CD8-positive, alpha-beta memory T cell (primary cell): Measurements from ENCODE around the gene LIN28B. TPM values are rescaled to one million over a fixed set of nuclear protein-coding genes. Genes with fewer than 3 reads are reported as not detected.

ENCODE experiments used
- CTCF ChIA-PET: fragments of 350-600 bp; sonication (Branson Sonifier 250); formaldehyde crosslinking; loops from one replicate; lab custom pipeline; 2021; ENCODE audit warnings: antibody characterized with exemption; lab: Charles Lee
- POLR2A ChIA-PET: fragments of 350-600 bp; sonication (Branson Sonifier 250); formaldehyde crosslinking; loops from one replicate; lab custom pipeline; 2021; ENCODE audit warnings: antibody characterized with exemption; lab: Charles Lee
- DNase-seq, 5 donors: peaks; one replicate each; pipeline versions ENCODE4 v3.0.0 to v3.0.0-alpha.2; 2020 to 2022; ENCODE audit warnings: mixed read lengths in 1 of 5
- H3K27ac ChIP-seq: one replicate; pipeline ENCODE4 v1.7.0; 2013; ENCODE audit warnings: low read depth, mild to moderate bottlenecking, low read length, moderate library complexity
- H3K27me3 ChIP-seq: 2 replicates; pipeline ENCODE4 v1.7.0; 2013; ENCODE audit warnings: low read length, mild to moderate bottlenecking; ENCODE audit not compliant: insufficient read depth, poor library complexity, severe bottlenecking
- H3K36me3 ChIP-seq: 2 replicates; pipeline ENCODE4 v1.7.0; 2013; ENCODE audit warnings: mild to moderate bottlenecking, low read length, moderate library complexity; ENCODE audit not compliant: insufficient read depth
- H3K4me1 ChIP-seq: 2 replicates; pipeline ENCODE4 v1.7.0; 2013; ENCODE audit warnings: mild to moderate bottlenecking, low read length, moderate library complexity; ENCODE audit not compliant: insufficient read depth
- H3K4me3 ChIP-seq: 2 replicates; pipeline ENCODE4 v1.7.0; 2013; ENCODE audit warnings: mild to moderate bottlenecking, low read length
- H3K9me3 ChIP-seq: 2 replicates; pipeline ENCODE4 v1.7.0; 2013; ENCODE audit warnings: mild to moderate bottlenecking, low read length
- H3K27ac Mint-ChIP-seq, 8 donors: one replicate each; pipeline ENCODE4 v1.8.0; 2020 to 2021; ENCODE audit warnings: mixed read lengths in 8 of 8, mild to moderate bottlenecking in 6 of 8, inconsistent platforms in 3 of 8, moderate library complexity in 3 of 8
- H3K27me3 Mint-ChIP-seq, 2 donors: one replicate each; pipeline ENCODE4 v1.8.0; 2020 to 2021; ENCODE audit warnings: mixed read lengths in 2 of 2, mild to moderate bottlenecking in 1 of 2, moderate library complexity in 1 of 2
- H3K36me3 Mint-ChIP-seq, 3 donors: one replicate each; pipeline ENCODE4 v1.8.0; 2020 to 2021; ENCODE audit warnings: mixed read lengths in 3 of 3, inconsistent platforms in 1 of 3, mild to moderate bottlenecking in 1 of 3
- H3K4me1 Mint-ChIP-seq, 3 donors: one replicate each; pipeline ENCODE4 v1.8.0; 2020 to 2021; ENCODE audit warnings: mixed read lengths in 3 of 3, inconsistent platforms in 1 of 3, mild to moderate bottlenecking in 1 of 3
- H3K4me3 Mint-ChIP-seq, 7 donors: one replicate each; pipeline ENCODE4 v1.8.0; 2020 to 2021; ENCODE audit warnings: mixed read lengths in 7 of 7, mild to moderate bottlenecking in 6 of 7, moderate library complexity in 4 of 7, inconsistent platforms in 2 of 7
- H3K9me3 Mint-ChIP-seq, 5 donors: one replicate each; pipeline ENCODE4 v1.8.0; 2020 to 2022; ENCODE audit warnings: mixed read lengths in 5 of 5, mild to moderate bottlenecking in 3 of 5, moderate library complexity in 2 of 5, inconsistent platforms in 1 of 5
- polyA plus RNA-seq: library from polyadenylated mRNA; unstranded; fragments of 300-500 nt; fragmentation: Illumina TruSeq; gene quantifications from one replicate; pipeline ENCODE4 v1.2.3, GENCODE V29; 2021
- total RNA-seq, 2 experiments: library from RNA; stranded (reverse); gene quantifications; one replicate each; pipeline ENCODE4 v1.2.3, GENCODE V29; 2021

The LIN28B gene
- total and polyA plus RNA-seq, 3 experiments from 2014 or later: not detected

DNA sequence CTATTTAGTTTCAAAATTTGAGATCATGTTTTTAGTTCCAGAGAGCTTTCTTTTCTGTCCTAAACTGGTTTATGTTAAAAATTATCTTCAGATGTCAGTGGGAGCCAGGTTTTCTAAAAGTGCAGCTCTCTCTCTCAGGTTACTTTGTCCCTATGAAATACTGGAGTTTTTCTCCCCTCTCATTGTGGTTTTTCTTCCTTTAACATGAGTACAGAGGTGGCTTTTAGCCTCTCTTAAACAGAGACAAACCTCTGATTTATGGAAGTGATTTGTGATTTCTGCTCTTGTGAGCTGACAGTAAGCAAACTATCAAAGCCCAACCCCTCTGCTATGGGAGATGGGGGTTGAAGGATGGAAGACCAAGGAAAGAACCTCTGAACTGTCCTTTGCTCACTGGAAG is 85.7 kb downstream of the LIN28B start:
- CTCF ChIA-PET: no interaction called here
- DNase-seq: no peak
- H3K4me1 Mint-ChIP-seq: no peaks in the 10 kb centered on the region
- no peaks in the 10 kb centered on the region for H3K4me1 ChIP-seq
- H3K27ac ChIP-seq: no peak overlapping the region
- H3K27me3 ChIP-seq: no peaks in the 10 kb centered on the region
- no peaks in the 10 kb centered on the region for H3K9me3 ChIP-seq
- peaks cover 0 to 2% (median 0%) of the 10 kb centered on the region in 5 donors for H3K9me3 Mint-ChIP-seq
- H3K27me3 Mint-ChIP-seq: peaks cover 5 to 33% of the 10 kb centered on the region in 2 donors
- no peaks in the 10 kb centered on the region for H3K36me3 ChIP-seq
- no peaks in the 10 kb centered on the region for H3K36me3 Mint-ChIP-seq
- POLR2A ChIA-PET: no interaction called here
- H3K4me3 Mint-ChIP-seq: no peak overlapping the region
- H3K27ac Mint-ChIP-seq: no peak overlapping the region
- H3K4me3 ChIP-seq: no peak overlapping the region

DNA sequence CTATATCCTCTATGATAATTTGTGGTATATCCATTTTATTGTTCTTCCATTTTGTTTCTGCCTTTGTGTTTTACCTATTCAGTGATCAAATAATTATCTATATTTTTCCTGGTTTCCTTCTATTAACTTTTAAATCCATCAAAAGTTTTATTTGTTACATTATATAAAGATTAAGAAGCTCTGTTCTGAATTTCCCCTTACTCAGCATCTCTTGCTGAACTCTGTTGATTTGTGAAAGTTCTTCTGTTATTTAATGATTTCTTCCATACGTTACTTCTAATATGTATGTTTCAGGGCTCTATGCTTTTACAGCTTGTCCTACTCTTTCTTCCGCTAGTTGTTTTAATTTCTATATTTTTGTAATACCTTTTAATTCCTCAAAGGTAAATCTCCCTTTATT is 87.1 kb downstream of the LIN28B start:
- H3K27ac ChIP-seq: no peak overlapping the region
- H3K9me3 Mint-ChIP-seq: peaks cover 0 to 2% (median 0%) of the 10 kb centered on the region in 5 donors
- H3K4me1 ChIP-seq: no peaks in the 10 kb centered on the region

DNA sequence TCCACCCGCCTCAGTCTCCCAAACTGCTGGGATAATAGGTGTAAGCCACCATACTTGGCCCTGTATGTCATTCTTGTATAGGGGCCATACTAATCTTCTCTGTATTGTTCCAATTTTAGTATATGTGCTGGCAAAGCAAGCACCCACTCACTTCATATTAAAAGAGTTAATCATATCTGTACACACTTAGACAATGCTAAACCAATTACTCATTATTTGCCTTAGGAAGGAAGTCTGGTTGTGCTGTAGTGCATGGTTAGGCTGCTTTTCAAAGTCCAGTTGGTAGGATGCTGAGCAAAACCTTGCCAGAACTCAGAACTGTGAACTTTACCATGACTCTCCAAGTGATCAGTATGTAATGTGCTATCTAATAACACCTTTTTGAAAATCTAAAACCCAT is 88.6 kb downstream of the LIN28B start:
- H3K4me1 Mint-ChIP-seq: no peaks in the 10 kb centered on the region
- no peak overlapping the region for H3K27ac ChIP-seq
- CTCF ChIA-PET: no interaction called here
- POLR2A ChIA-PET: no interaction called here
- no peak for DNase-seq
- no peaks in the 10 kb centered on the region for H3K36me3 ChIP-seq
- H3K27me3 Mint-ChIP-seq: peaks cover 9 to 39% of the 10 kb centered on the region in 2 donors
- peaks cover 0 to 2% (median 0%) of the 10 kb centered on the region in 5 donors for H3K9me3 Mint-ChIP-seq
- no peaks in the 10 kb centered on the region for H3K27me3 ChIP-seq
- H3K9me3 ChIP-seq: no peaks in the 10 kb centered on the region
- H3K4me3 ChIP-seq: no peak overlapping the region
- no peak overlapping the region for H3K4me3 Mint-ChIP-seq
- H3K36me3 Mint-ChIP-seq: no peaks in the 10 kb centered on the region
- H3K4me1 ChIP-seq: no peaks in the 10 kb centered on the region
- no peak overlapping the region for H3K27ac Mint-ChIP-seq

More for the DNA sequence above, 87.1 kb downstream of the LIN28B start:
- Histone ChIP-seq H3K27me3 (no peaks in the 10 kb centered on the region), H3K4me3 (no peak overlapping the region), H3K9me3 (no peaks in the 10 kb centered on the region), H3K36me3 (no peaks in the 10 kb centered on the region)
- H3K4me1 Mint-ChIP-seq: no peaks in the 10 kb centered on the region
- CTCF ChIA-PET: no interaction called here
- peaks cover 7 to 35% of the 10 kb centered on the region in 2 donors for H3K27me3 Mint-ChIP-seq
- H3K27ac Mint-ChIP-seq: no peak overlapping the region
- H3K4me3 Mint-ChIP-seq: no peak overlapping the region
- no peaks in the 10 kb centered on the region for H3K36me3 Mint-ChIP-seq
- POLR2A ChIA-PET: no interaction called here
- DNase-seq: no peak

DNA sequence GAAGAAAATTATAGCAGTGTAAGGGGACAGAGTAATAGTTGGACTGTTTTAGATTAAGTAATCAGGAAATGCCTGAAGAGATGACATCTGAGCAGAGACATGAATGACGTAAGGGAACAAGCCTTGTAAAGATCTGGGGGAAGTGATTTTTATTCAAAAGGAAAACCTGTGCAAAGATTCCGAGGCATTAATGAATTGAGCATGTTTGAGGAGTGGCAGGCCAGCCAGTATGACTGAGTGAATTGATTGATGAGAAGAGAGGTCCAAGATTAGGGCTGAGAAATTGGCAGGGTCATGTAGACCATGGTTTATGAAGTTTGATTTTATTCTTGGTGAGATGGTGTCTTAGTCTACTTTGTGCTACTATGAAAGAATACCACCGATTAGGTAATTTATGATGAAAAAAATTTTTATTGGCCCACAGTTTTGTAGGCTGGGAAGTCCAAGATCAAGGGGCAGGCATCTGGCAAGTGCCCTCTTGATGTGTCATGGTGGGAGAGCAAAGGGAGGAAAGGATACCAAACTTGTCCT is 95.1 kb downstream of the LIN28B start:
- Mint-ChIP-seq H3K4me1 (no peaks in the 10 kb centered on the region), H3K36me3 (no peaks in the 10 kb centered on the region), H3K4me3 (no peak overlapping the region), H3K9me3 (peaks cover 2 to 11% (median 5%) of the 10 kb centered on the region in 5 donors), H3K27ac (no peak overlapping the region), H3K27me3 (peaks cover 9 to 35% of the 10 kb centered on the region in 2 donors)
- POLR2A ChIA-PET: no interaction called here
- Histone ChIP-seq H3K4me3 (no peak overlapping the region), H3K27me3 (no peaks in the 10 kb centered on the region), H3K27ac (no peak overlapping the region), H3K9me3 (no peaks in the 10 kb centered on the region), H3K4me1 (no peaks in the 10 kb centered on the region), H3K36me3 (no peaks in the 10 kb centered on the region)
- no peak for DNase-seq
- CTCF ChIA-PET: no interaction called here

DNA sequence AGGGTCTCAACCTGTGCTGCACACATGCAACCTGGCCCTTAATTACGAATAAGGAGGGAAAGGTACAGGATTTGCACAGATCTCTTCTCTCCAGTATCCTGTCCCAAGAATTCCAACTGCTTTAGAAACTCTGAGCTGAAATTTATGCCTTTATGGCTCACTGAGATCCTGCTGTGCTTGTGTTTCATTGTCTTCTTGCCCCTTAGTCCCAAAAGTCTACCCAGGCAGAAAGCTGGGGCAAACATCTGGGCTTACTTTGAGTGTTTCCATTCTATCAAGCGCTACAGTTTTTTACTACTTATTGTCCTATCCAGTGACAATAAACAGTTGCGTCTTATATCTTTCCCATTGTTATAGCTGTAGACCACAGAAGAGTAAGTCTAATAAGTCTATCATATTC is 99.7 kb downstream of the LIN28B start:
- no peak overlapping the region for H3K27ac ChIP-seq
- H3K4me1 ChIP-seq: no peaks in the 10 kb centered on the region
- no peak for DNase-seq
- H3K36me3 Mint-ChIP-seq: no peaks in the 10 kb centered on the region
- no peaks in the 10 kb centered on the region for H3K36me3 ChIP-seq
- H3K27me3 Mint-ChIP-seq: peaks cover 10 to 50% of the 10 kb centered on the region in 2 donors
- CTCF ChIA-PET: no interaction called here
- no peaks in the 10 kb centered on the region for H3K9me3 ChIP-seq
- H3K4me1 Mint-ChIP-seq: no peaks in the 10 kb centered on the region
- H3K27ac Mint-ChIP-seq: no peak overlapping the region
- H3K27me3 ChIP-seq: no peaks in the 10 kb centered on the region
- POLR2A ChIA-PET: no interaction called here
- H3K4me3 Mint-ChIP-seq: no peak overlapping the region
- H3K9me3 Mint-ChIP-seq: peaks cover 2 to 11% (median 5%) of the 10 kb centered on the region in 5 donors
- no peak overlapping the region for H3K4me3 ChIP-seq

DNA sequence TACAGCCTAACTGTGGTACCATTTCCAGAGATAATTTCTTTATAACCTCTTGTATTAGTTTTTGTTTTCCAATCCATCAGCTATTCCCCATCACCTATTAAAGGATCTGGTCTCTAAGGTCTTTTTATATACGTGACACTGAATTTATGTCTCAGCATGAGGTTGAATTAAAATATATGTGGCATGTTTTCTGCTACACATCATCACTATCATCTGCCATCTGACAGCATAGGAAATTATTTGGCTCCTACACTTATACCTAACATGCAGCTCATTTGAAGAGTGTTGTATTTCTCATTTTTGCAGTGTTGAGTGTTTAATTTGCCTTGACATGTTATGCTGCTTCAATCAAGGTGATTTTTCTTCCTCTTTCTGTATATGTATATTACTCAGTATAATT is 100.3 kb downstream of the LIN28B start:
- ChIA-PET CTCF (no interaction called here), POLR2A (no interaction called here)
- no peak overlapping the region for H3K4me3 Mint-ChIP-seq
- H3K4me1 Mint-ChIP-seq: no peaks in the 10 kb centered on the region
- Histone ChIP-seq H3K4me1 (no peaks in the 10 kb centered on the region), H3K9me3 (no peaks in the 10 kb centered on the region), H3K27me3 (no peaks in the 10 kb centered on the region), H3K36me3 (no peaks in the 10 kb centered on the region), H3K4me3 (no peak overlapping the region), H3K27ac (no peak overlapping the region)
- peaks cover 10 to 55% of the 10 kb centered on the region in 2 donors for H3K27me3 Mint-ChIP-seq
- H3K9me3 Mint-ChIP-seq: peaks cover 2 to 11% (median 5%) of the 10 kb centered on the region in 5 donors
- H3K27ac Mint-ChIP-seq: no peak overlapping the region
- no peaks in the 10 kb centered on the region for H3K36me3 Mint-ChIP-seq
- DNase-seq: no peak

DNA sequence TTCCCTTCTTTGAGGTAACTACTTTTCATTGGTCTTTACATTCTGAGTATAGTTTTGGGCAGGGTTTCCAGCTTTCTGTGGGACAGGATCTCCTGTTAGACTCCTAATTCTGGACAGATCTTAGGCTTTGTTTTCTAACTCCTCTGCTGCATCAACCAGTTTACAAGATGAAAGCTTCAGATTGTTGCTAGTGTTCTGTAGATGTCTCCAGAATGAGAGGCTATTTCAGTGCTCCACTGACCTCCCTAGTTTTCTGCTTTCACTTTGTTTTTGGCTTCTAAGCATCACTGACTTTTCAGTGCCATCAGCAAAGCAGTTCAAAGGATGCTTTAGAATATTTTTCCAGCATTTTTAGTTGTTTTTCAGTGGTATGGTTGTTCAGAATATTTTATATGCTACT is 101.4 kb downstream of the LIN28B start:
- Mint-ChIP-seq H3K36me3 (no peaks in the 10 kb centered on the region), H3K27me3 (peaks cover 10 to 62% of the 10 kb centered on the region in 2 donors), H3K9me3 (peaks cover 2 to 11% (median 5%) of the 10 kb centered on the region in 5 donors), H3K4me3 (no peak overlapping the region), H3K4me1 (no peaks in the 10 kb centered on the region), H3K27ac (no peak overlapping the region)
- Histone ChIP-seq H3K9me3 (no peaks in the 10 kb centered on the region), H3K36me3 (no peaks in the 10 kb centered on the region), H3K27ac (no peak overlapping the region), H3K4me3 (no peak overlapping the region), H3K27me3 (no peaks in the 10 kb centered on the region), H3K4me1 (no peaks in the 10 kb centered on the region)
- POLR2A ChIA-PET: no interaction called here
- CTCF ChIA-PET: no interaction called here
- DNase-seq: no peak

DNA sequence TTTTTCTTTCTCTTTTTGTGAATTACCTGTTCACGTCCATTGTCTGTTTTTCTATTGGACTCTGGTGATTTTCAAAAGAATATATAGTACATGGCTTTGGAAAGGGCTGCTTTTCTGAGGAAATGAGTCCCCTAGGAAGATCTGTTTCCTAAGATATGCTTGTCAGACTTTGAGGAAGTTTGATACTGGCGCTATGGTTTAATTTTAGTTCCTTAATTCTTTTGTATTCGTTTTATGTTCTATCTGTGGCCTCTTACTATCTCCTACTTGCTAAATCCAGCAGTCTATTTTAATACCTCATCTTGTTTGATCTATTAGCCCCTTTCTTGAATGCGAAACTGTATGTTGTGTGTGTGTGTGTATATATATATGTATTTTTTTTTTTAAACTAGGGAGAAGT is 101.9 kb downstream of the LIN28B start:
- Histone ChIP-seq H3K4me3 (no peak overlapping the region), H3K27ac (no peak overlapping the region), H3K9me3 (no peaks in the 10 kb centered on the region), H3K36me3 (no peaks in the 10 kb centered on the region), H3K27me3 (no peaks in the 10 kb centered on the region), H3K4me1 (no peaks in the 10 kb centered on the region)
- ChIA-PET CTCF (no interaction called here), POLR2A (no interaction called here)
- no peak for DNase-seq
- H3K4me3 Mint-ChIP-seq: no peak overlapping the region
- no peaks in the 10 kb centered on the region for H3K4me1 Mint-ChIP-seq
- peaks cover 2 to 11% (median 5%) of the 10 kb centered on the region in 5 donors for H3K9me3 Mint-ChIP-seq
- no peaks in the 10 kb centered on the region for H3K36me3 Mint-ChIP-seq
- no peak overlapping the region for H3K27ac Mint-ChIP-seq
- H3K27me3 Mint-ChIP-seq: peaks cover 10 to 63% of the 10 kb centered on the region in 2 donors
